Activated naive CD4-positive, alpha-beta T cell treated with anti-CD3 and anti-CD28 coated beads, Interleukin-2, amount 10 ng/mL, durations not matched to agents 7 days and 5 days (primary cell): ENCODE results near the gene BAG1.

Experiments
- CTCF ChIA-PET: fragments of 350-600 bp; sonication (Branson Sonifier 250); formaldehyde crosslinking; loops from one replicate; lab custom pipeline; 2021; ENCODE audit warnings: antibody characterized with exemption; lab: Charles Lee
- DNase-seq: peaks from one replicate; pipeline ENCODE4 v3.0.0-alpha.2; 2020
- H3K27ac Mint-ChIP-seq: one replicate; pipeline ENCODE4 v1.8.0; 2021; ENCODE audit warnings: mild to moderate bottlenecking, moderate library complexity, mixed read lengths
- H3K27me3 Mint-ChIP-seq: one replicate; pipeline ENCODE4 v1.8.0; 2021; ENCODE audit warnings: mild to moderate bottlenecking, mixed read lengths
- H3K36me3 Mint-ChIP-seq: one replicate; pipeline ENCODE4 v1.8.0; 2021; ENCODE audit warnings: mixed read lengths
- H3K4me1 Mint-ChIP-seq: one replicate; pipeline ENCODE4 v1.8.0; 2021; ENCODE audit warnings: mixed read lengths
- H3K4me3 Mint-ChIP-seq: one replicate; pipeline ENCODE4 v1.8.0; 2021; ENCODE audit warnings: mild to moderate bottlenecking, moderate library complexity, mixed read lengths
- H3K9me3 Mint-ChIP-seq: one replicate; pipeline ENCODE4 v1.8.0; 2021; ENCODE audit warnings: mixed read lengths

BAG1 gene

DNA sequence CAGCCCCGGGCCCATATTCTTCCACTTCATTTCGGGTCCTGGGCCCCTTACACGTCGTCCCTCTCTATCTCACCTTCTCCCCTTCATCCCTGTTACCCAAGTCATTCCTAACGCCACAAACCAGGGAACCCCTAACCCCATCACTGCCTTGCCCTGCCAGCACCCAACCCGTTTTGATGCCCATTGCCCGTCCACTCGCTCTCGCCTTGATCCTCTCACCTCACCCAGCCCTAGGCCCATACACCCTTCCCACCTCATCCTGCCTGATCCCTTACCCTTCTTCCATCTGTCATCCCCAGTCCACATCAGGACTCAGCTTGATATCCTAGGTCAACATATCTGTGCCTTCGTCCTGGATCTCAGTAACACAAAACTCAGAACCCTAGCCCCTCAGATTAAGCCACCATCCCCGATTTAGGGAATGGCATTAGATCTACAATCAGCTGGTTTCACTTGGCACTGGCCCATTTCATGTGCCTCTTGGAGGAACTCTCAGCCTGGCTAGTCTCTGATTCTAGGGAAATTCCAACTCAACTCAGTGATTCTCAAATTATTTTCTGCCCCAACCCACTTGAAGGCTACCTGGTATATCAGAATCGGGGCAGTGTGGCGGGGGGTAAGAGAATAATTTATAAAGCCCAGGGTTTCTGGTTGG is 830 bp upstream of the BAG1 start:
- Mint-ChIP-seq H3K9me3 (no peaks in the 10 kb centered on the region), H3K27me3 (no peaks in the 10 kb centered on the region), H3K4me3 (peak overlapping the region; percentile 83), H3K36me3 (peaks cover 51% of the 10 kb centered on the region), H3K4me1 (peaks cover 53% of the 10 kb centered on the region), H3K27ac (peak overlapping the region; percentile 96)
- CTCF ChIA-PET = no interaction called here
- no peak for DNase-seq

DNA sequence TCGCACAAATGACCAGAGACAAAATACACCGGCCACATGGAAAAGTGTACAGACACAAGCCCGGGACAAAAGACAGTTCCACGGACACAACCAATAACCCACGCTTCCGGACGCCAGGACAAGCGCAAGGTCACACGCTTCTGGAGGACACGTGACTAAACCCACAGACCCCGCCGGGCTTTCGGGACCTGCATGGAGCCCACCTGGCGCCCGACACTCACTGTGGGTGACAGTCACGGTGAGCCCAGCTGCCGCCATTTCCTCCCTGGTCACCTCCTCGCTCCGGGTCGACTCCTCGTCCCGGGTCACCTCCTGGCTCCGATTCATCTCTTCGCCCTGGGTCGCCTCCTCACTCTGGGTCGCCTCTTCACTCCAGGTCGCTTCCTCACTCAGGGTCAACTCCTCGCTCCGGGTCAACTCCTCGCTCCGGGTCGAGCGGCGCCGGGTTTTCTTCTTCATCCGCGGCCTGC is 470 bp downstream of the BAG1 start:
- DNase-seq = peak; percentile 72
- Mint-ChIP-seq H3K4me1 (peaks cover 55% of the 10 kb centered on the region), H3K4me3 (peak overlapping the region; percentile 83), H3K9me3 (no peaks in the 10 kb centered on the region), H3K36me3 (peaks cover 58% of the 10 kb centered on the region), H3K27ac (peak overlapping the region; percentile 87), H3K27me3 (no peaks in the 10 kb centered on the region)
- CTCF ChIA-PET = interaction anchor here (0.9 to 1.2 kb wide), 3 partner anchors 23 to 221 kb away, joined by 3 to 5 read pairs (median 3); no protein-coding TSS in a partner anchor

DNA sequence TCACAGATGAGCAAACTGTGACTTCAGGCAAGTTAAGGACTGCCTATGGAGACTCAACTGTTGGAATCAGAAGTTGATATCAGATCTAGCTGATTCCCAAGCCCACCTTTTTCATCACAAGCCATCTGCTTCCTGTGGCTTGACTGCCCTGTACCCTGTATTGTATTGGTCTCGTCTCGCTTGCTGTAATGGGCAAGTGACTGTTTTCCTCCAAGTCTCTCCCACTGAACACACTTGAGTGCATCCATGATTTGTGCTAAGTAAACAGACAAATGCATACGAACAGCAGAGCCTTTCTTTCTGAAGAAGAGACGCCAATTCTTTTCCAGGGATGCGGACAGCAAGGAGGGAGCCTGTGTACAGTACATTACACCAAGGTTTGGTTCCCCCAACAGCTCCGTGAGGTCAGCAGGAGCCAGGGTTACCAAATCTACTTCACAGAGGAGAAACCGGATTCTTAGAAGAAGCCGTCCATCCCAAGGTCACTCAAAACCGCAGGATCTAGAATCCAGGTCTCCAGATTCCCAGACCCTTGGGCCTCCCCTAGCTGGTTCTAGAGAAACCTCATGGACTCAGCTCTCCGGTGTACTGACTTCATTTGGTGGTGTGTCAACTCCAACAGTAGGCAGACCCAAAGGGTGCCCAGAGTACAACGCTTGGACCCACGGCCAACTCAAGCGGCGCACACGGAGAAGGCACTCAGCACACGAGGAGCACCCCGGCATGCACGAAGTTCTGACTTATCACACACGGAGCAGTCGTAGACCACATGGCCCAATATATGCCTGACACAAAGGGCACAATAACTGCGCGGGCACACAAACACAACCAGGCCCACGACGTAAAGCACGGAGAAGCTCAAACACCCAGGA is 1.1 kb downstream of the BAG1 start:
- DNase-seq = no peak
- Mint-ChIP-seq H3K27me3 (no peaks in the 10 kb centered on the region), H3K27ac (peak overlapping the region; percentile 87), H3K4me3 (peak overlapping the region; percentile 83), H3K4me1 (peaks cover 54% of the 10 kb centered on the region), H3K9me3 (no peaks in the 10 kb centered on the region), H3K36me3 (peaks cover 62% of the 10 kb centered on the region)
- CTCF ChIA-PET = interaction anchor here (0.9 to 1.2 kb wide), 3 partner anchors 24 to 220 kb away, joined by 3 to 5 read pairs (median 3); no protein-coding TSS in a partner anchor

DNA sequence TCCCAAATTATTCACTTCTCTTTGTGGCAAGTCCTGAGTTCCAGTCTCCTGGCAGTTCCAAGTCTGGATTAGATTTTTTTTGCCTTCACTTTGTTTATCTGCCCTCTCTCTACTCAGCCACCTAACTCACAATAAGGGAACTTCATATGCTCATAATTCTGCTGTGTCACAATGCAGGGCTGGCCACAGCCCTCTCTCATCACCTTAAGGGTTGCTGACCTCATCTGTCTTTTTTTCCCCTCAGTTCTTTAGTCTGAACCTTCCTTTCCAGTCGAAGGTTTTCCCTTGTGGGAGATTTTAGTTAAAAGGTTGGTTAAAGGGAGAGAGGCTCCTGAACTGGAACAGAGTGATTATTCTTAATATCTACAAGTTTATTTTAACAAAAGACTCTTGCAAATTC is 4.1 kb downstream of the BAG1 start:
- Mint-ChIP-seq H3K4me3 (no peak overlapping the region), H3K36me3 (peaks cover 62% of the 10 kb centered on the region), H3K9me3 (no peaks in the 10 kb centered on the region), H3K4me1 (peaks cover 26% of the 10 kb centered on the region), H3K27me3 (no peaks in the 10 kb centered on the region), H3K27ac (no peak overlapping the region)
- CTCF ChIA-PET = no interaction called here
- no peak for DNase-seq

DNA sequence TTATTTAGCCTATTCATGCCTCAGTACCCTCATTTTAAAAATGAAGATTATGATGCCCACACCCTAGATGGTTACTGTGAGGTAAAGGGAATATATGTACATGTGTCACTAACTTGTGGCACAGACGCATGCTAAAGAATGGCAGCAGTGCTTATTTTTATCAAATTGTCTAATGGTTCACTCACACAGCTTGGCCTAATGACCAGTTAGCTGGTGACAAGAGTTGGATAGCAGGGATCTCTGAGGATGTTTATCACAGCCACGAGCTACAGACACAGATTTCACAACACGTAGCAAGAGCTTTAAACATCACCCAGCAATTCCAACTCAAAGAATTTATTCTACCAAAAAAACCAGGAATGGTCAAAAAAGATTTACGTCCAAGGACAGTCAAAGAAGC is 7.2 kb downstream of the BAG1 start:
- H3K4me3 Mint-ChIP-seq = no peak overlapping the region
- no peaks in the 10 kb centered on the region for H3K27me3 Mint-ChIP-seq
- no peak overlapping the region for H3K27ac Mint-ChIP-seq
- H3K4me1 Mint-ChIP-seq = peaks cover 12% of the 10 kb centered on the region
- H3K36me3 Mint-ChIP-seq = peaks cover 67% of the 10 kb centered on the region
- no peak for DNase-seq
- CTCF ChIA-PET = no interaction called here
- no peaks in the 10 kb centered on the region for H3K9me3 Mint-ChIP-seq

DNA sequence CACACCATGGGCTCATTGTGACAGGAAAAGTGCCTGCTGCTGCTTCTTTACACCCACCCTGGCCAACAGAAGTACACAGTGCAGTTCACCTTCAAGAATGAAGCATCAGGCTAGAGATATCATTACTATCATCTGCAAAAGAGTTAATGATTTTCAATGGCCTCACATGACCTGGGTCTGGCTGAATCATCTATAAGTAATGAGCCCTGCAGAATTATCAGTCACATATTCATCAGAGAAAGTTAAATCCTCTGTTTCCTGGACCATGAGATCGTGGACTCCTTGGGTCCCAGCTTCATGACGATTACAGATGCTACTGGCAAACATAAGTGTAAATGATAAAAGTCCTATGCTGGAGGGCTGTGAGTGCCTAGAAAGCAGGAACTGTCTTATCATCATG is 8.3 kb downstream of the BAG1 start:
- Mint-ChIP-seq H3K9me3 (no peaks in the 10 kb centered on the region), H3K4me1 (peaks cover 6% of the 10 kb centered on the region), H3K27me3 (no peaks in the 10 kb centered on the region), H3K4me3 (no peak overlapping the region), H3K36me3 (peaks cover 64% of the 10 kb centered on the region), H3K27ac (no peak overlapping the region)
- CTCF ChIA-PET = no interaction called here
- DNase-seq = no peak

DNA sequence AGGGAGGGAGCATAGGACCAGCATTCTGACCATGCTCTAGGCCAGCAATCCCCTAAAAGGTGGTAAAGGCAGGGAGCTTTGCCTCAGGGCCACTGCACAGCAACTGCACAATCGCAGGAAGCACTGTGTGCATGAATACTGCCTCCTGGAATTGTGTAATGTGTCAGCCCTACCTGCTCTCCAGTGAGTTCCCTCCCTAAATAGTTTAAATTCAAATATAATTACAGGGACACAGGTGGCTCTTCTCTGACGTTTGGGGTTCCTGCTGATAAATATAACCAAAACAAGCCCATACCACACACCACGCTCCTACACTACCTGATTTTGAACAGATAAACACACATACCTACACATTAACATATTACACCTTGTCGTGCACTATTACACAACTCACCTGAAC is 9.0 kb downstream of the BAG1 start:
- DNase-seq = no peak
- Mint-ChIP-seq H3K36me3 (peaks cover 58% of the 10 kb centered on the region), H3K4me1 (peaks cover 2% of the 10 kb centered on the region), H3K9me3 (no peaks in the 10 kb centered on the region), H3K27ac (no peak overlapping the region), H3K27me3 (no peaks in the 10 kb centered on the region), H3K4me3 (no peak overlapping the region)
- CTCF ChIA-PET = no interaction called here

DNA sequence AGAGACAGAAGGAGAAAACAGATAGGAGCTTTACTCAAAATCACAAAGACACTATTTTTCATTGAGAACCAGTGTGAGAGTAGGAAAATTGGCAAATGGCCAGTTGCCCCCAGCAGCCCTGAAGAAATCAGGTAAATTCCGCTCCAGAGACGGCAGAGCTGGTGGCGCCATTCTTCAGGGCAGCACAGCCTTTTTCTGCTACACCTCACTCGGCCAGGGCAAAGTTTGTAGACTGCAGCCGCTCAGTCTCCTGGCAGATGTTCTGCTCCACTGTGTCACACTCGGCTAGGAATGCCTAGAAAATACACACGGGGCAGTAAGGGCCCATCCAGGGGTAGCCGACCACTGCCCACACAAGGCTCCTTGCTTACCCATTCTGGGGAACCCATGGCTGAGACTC is 9.5 kb downstream of the BAG1 start:
- no peak for DNase-seq
- Mint-ChIP-seq H3K27me3 (no peaks in the 10 kb centered on the region), H3K36me3 (peaks cover 54% of the 10 kb centered on the region), H3K9me3 (no peaks in the 10 kb centered on the region), H3K4me3 (no peak overlapping the region), H3K4me1 (peaks cover 2% of the 10 kb centered on the region), H3K27ac (no peak overlapping the region)
- CTCF ChIA-PET = interaction anchor here (1.0 kb wide), 1 partner anchor 85 kb away, joined by 3 read pairs; no protein-coding TSS in a partner anchor

DNA sequence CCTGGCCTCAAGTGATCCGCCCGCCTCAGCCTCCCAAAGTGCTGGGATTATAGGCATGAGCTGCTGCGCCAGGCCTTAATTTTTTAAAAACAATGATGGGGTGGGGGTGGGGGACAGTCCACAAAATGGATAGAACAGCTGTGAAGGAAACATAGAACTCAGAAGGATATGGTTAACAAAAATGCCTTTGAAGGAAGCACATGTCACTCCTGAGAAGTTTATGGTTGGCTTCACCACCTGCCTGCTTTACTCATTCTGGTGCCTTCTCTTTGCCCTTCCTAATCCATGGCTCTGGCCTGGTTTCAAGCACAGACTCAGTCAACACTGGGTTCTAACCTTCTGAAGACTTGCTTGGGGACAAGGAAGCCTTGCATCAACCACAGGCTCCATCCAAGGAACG is 10.3 kb downstream of the BAG1 start:
- Mint-ChIP-seq H3K27ac (no peak overlapping the region), H3K36me3 (peaks cover 49% of the 10 kb centered on the region), H3K27me3 (no peaks in the 10 kb centered on the region), H3K4me1 (peaks cover 2% of the 10 kb centered on the region), H3K9me3 (no peaks in the 10 kb centered on the region), H3K4me3 (no peak overlapping the region)
- CTCF ChIA-PET = interaction anchor here (1.0 kb wide), 1 partner anchor 84 kb away, joined by 3 read pairs; no protein-coding TSS in a partner anchor
- no peak for DNase-seq

DNA sequence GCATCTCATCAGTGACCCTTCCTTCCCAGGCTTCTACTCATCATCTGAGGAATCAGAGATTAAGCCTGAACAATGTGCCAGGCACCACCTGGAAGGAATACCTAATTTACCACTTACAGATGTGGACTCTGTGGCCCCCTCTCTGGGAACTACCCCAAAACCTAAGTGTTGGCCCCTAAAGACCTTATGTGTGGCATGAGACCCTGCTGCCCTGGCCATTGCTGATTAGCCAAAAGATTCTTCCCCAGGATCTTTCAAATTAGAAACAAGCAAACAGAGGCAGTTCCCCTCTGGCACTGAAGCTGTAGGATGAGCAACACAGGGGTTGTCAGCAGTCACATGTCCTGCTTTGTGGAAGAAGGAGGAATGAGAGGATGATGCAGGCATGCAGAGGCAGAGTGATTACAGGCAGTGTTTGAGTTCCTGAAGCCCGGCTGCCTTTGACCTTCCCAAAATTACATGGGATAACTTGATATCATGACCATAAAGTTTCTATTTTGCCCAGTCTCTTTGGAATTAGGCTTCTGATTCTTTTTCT is 14.0 kb downstream of the BAG1 start:
- Mint-ChIP-seq H3K4me3 (no peak overlapping the region), H3K27me3 (no peaks in the 10 kb centered on the region), H3K9me3 (no peaks in the 10 kb centered on the region), H3K27ac (peak overlapping the region; percentile 11), H3K4me1 (peaks cover 2% of the 10 kb centered on the region), H3K36me3 (peaks cover 27% of the 10 kb centered on the region)
- CTCF ChIA-PET = no interaction called here
- DNase-seq = no peak

DNA sequence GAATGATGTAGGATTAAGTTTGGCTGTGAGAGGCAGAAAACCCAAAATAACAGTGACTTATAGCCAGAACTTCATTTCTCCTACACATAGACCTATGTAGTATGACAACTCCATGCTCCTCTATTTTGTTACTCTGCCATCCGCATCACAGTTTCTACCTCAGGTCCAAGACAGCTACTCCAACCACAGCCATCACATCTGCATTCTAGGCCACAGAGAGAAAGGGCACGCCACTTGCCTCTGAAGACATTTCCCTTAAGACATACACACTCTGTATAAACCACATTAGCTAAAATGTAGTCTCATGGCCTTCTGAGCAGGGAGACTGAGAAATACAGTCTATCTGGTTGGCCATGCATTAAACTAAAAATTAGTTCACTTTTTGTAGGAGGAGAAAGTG is 14.5 kb downstream of the BAG1 start:
- no peak for DNase-seq
- peaks cover 26% of the 10 kb centered on the region for H3K36me3 Mint-ChIP-seq
- no peaks in the 10 kb centered on the region for H3K27me3 Mint-ChIP-seq
- CTCF ChIA-PET = no interaction called here
- H3K27ac Mint-ChIP-seq = no peak overlapping the region
- no peak overlapping the region for H3K4me3 Mint-ChIP-seq
- no peaks in the 10 kb centered on the region for H3K9me3 Mint-ChIP-seq
- H3K4me1 Mint-ChIP-seq = peaks cover 2% of the 10 kb centered on the region

DNA sequence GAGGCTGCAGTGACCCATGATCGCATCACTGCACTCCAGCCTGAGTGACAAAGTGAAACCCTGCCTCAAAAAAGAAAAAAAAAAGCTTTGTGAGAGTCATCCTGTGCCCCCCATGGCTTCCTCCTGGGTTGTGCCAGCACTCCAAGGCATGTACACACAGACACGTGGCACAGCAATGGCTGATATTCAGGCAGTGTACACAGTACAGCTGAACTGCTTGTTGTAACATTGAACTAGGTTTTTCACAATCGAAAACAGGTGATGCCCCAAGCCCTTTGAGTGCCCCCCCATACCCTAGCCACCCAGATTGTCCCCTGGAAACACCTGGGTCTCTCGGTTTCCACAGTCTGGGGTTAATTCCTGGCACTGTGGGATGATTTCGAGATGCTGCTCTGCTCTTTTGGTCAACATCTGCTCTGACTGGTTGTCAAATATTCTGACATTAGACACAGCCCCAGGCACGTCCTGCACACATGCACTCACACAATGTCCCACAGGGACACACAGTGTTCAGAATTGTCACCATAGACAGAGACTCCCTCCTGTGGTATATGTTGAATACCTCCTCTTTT is 15.3 kb downstream of the BAG1 start:
- Mint-ChIP-seq H3K27me3 (no peaks in the 10 kb centered on the region), H3K27ac (peak overlapping the region; percentile 34), H3K4me3 (no peak overlapping the region), H3K9me3 (no peaks in the 10 kb centered on the region), H3K4me1 (peaks cover 2% of the 10 kb centered on the region), H3K36me3 (peaks cover 18% of the 10 kb centered on the region)
- DNase-seq = no peak
- CTCF ChIA-PET = no interaction called here

DNA sequence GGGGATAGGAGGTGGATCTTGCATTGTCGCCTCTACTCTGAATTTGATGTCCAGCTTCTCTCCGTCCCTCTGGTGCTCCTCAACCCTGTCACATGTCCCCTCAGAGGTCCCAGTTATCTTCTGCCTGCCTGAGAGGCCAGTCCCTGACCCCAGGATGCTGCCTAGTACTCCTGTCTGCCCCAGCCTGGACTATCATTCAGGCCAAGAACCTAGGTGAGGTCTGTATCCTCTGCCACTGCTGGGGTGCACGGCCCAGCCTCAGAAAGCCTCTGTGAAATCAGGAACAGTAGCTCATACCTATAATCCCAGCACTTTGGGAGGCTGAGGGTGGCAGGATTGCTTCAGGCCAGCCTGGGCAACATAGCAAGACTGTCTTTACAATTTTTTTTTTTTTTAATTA is 15.9 kb downstream of the BAG1 start:
- no peak overlapping the region for H3K27ac Mint-ChIP-seq
- no peaks in the 10 kb centered on the region for H3K27me3 Mint-ChIP-seq
- peaks cover 2% of the 10 kb centered on the region for H3K4me1 Mint-ChIP-seq
- DNase-seq = no peak
- no peaks in the 10 kb centered on the region for H3K9me3 Mint-ChIP-seq
- no peak overlapping the region for H3K4me3 Mint-ChIP-seq
- peaks cover 17% of the 10 kb centered on the region for H3K36me3 Mint-ChIP-seq
- CTCF ChIA-PET = interaction anchor here (0.5 kb wide), 1 partner anchor 59 kb away, joined by 3 read pairs; no protein-coding TSS in a partner anchor

DNA sequence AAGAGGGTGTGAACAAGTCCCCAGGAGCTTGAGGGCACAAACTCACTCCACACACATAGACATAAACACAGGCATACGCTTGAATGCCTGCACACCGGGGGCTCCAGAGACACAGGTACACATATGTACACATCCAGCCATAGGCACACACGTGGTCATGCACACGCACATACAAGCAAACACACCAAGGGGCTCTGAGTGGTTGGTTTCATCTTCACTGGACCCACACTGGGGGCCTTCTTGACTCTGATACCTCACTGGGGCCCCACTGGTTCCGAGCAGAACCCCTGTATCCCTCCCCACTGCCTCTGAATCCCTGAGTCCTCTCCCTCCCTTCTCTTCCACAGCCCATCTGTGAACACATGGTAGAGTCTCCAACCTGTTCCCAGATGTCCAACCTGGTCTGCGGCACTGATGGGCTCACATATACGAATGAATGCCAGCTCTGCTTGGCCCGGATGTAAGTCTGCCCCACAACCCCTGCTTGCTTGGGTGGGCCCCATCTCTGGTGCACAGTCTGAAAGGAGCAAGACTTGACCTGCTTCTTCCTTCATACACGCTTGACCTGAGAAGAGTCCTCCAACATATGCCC is 18.1 kb downstream of the BAG1 start:
- Mint-ChIP-seq H3K4me1 (peaks cover 2% of the 10 kb centered on the region), H3K36me3 (peaks cover 9% of the 10 kb centered on the region), H3K9me3 (no peaks in the 10 kb centered on the region), H3K27me3 (peaks cover 8% of the 10 kb centered on the region), H3K27ac (no peak overlapping the region), H3K4me3 (no peak overlapping the region)
- DNase-seq = no peak
- CTCF ChIA-PET = no interaction called here
